Erythroblast (primary cell): Measurements from ENCODE around the gene THSD4.

Experiments used
- GATA1 ChIP-seq: IDR thresholded peaks from 2 replicates; pipeline ENCODE4 v1.6.1; 2011; ENCODE audit warnings: low read depth, mild to moderate bottlenecking, control low read depth, low read length, moderate library complexity
- POLR2A ChIP-seq: IDR thresholded peaks from 2 replicates; pipeline ENCODE4 v1.6.1; 2011; ENCODE audit warnings: mild to moderate bottlenecking, low read length

DNA sequence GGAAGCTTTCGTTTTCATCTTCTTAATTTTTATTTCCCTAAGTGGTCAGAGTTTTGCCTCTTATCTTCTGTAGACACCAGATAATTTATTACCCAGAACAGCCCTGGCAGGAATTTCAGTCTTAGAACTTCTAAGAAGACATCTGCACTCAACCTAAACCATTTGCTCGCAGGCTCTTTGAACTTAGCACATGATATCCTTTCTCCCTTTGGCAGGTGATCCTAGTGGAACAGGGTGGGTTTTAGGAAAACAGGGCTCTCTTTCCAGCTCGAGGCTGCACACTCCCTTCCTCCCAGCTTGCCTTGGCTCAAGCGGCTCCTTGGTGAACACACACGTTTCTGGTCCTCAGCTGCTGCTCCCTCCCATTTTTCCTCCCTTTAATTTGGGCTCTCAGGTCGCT lies 116.5 kb downstream of the THSD4 start:
- TF ChIP-seq POLR2A (no peak), GATA1 (no peak)
